GM08714 (cell line): ENCODE data around the gene UGT1A5.
"Not testable (repeated sequence)": the region's sequence is repeated elsewhere in the genome, so short reads cannot be mapped to it uniquely, and the experiment has no call there.

Experiments used
- H3K4me3 ChIP-seq: fragments of 200-500 bp; sonication (Bioruptor generic); 2 replicates; pipeline ENCODE4 v1.5.1; 2014; ENCODE audit warnings: mild to moderate bottlenecking, low read length, inconsistent platforms
- ZNF274 ChIP-seq: IDR thresholded peaks from 2 replicates; pipeline ENCODE4 v1.6.1; 2012; ENCODE audit warnings: mild to moderate bottlenecking, low read depth, low read length

Gene UGT1A5

DNA sequence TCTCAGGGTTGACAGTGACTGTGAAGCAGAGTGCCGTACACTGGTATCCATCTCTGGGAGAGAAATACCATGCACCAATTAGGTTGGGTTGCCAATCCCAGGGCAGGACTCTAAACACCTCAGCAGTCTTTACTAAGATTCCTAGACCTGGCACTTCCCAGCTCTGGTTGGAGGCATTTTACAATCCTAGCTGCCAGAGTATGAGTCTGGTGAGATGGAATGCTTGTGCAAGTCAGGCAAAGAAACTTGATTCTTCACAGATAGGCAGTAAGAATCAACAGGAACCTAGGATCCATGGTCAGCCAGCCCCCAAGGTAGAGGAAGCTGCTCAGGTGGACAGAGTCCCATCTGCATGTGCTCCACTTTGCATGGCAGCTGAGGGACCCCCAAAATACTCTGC, 6.0 kb upstream of the UGT1A5 start:
- no peak overlapping the region for H3K4me3 ChIP-seq
- no peak for TF ChIP-seq ZNF274

DNA sequence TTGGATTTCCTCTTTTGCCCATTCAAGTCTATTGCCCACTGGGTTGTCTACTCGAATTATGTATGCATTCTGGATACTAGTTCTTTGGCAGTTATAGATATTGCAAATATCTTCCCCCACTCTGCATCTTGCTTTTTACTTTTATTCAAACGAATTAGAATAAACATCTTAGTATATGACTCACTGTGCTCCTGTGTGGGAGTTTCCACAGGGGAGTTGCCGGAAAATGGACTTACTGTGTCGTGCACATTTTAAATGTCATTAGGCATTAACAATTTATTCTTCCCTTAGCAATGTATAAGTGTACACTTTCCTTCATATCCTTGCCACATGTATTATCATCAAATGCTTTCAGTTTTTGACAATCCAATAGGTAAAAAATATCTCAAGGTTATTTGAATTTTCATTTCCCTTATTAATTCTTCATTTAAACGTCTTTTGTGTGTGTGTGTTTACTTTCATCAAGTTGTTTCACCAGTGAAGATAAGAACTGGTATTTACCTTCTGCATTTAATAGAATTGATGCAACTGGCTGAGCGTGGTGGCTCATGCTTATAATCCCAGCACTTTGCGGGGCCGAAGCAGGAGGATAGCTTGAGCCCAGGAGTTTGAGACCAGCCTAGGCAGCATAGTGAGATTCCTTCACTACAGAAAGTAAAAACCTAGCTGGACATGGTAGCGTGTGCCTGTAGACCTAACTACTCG, 4.6 kb upstream of the UGT1A5 start:
- no peak overlapping the region for H3K4me3 ChIP-seq

DNA sequence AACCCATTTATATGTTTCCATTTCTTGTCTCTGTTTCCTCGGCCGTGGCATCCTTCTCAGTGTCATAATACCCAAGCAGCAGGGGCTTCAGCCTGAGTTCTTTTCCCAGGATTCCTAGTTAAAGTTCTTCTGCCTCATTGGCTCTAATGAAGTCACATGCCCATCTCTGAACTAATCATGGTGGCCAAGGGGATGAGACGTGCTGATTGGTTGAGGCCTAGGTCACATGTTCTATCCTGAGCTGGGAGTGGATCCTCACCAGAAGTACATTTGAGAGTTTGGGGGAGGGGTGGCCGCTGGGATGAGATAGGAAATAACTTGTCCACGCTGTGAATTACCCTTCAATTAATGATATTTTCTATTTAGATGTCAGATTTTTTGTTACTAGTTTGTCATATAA, 3.8 kb upstream of the UGT1A5 start:
- no peak overlapping the region for H3K4me3 ChIP-seq
- TF ChIP-seq ZNF274 = no peak

More for the DNA sequence above, 4.6 kb upstream of the UGT1A5 start:
- no peak for TF ChIP-seq ZNF274

GRCh38 chr2:233711312-233712008, 1.2 kb upstream of the UGT1A5 start:
- TF ChIP-seq ZNF274 = no peak
- no peak overlapping the region for H3K4me3 ChIP-seq

- no peak for TF ChIP-seq ZNF274
- H3K4me3 ChIP-seq = no peak overlapping the region
These were observed 532 bp downstream of the UGT1A5 start for GRCh38 chr2:233713262-233713615.

DNA sequence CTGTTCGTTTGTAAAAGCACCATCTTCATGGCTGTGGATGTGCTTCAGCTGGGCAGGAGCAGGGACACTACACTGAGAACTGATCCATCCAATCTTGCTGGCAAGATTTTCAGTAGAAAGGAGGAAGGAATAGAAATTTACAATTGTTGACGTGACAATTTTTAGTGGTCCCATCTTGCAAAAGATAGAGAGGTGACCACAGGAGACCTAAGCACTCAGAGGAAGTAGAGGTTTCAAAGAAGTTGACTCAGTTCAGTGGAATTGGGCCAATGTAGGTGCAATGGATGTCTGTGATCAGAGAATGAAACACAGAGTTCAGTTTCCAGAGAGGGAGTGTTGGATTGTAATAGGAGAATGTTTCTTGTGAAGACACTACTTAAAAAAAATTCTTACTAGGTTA, 1.4 kb downstream of the UGT1A5 start:
- H3K4me3 ChIP-seq = no peak overlapping the region
- TF ChIP-seq ZNF274 = no peak

DNA sequence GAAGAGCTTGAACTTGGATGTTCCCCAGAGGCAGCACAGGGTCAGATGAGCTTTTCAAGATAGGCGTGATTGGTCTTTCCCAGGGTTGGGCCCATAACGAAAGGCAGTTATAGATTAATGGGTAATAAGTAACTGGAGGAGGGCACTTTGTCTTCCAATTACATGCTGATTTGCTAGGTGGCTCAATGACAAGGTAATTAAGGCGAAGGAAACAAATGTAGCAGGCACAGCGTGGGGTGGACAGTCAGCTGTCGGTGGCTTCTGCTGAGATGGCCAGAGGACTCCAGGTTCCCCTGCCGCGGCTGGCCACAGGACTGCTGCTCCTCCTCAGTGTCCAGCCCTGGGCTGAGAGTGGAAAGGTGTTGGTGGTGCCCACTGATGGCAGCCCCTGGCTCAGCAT, 5.8 kb downstream of the UGT1A5 start, which contains the start of gene UGT1A4:
TSS of gene UGT1A4 (plus strand) at position 185 of the 400 bp plus-strand sequence. CDS start at position 270, 85 bp downstream.
- TF ChIP-seq ZNF274 = no peak
- H3K4me3 ChIP-seq = no peak within 1 kb of the TSS

DNA sequence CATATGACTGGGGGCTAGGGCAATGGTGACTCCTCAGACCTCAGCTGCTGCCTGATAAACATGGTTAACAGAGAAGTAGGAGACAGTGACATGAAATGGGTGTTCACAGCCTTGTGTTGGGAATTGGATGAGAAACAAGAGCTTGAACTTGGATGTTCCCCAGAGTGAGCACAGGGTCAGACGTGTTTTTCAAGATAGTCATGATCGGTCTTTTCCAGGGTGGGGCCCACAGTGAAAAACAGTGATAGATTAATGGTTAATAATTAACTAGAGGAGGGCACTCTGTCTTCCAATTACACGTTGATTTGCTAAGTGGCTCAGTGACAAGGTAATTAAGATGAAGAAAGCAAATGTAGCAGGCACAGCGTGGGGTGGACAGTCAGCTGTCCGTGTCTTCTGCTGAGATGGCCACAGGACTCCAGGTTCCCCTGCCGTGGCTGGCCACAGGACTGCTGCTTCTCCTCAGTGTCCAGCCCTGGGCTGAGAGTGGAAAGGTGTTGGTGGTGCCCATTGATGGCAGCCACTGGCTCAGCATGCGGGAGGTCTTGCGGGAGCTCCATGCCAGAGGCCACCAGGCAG, 16.1 kb downstream of the UGT1A5 start, which contains the start of gene UGT1A3:
TSS of gene UGT1A3 (plus strand) at position 320 of the 579 bp plus-strand sequence. CDS start at position 405, 85 bp downstream.
- no peak for TF ChIP-seq ZNF274
- H3K4me3 ChIP-seq = no peak within 1 kb of the TSS

DNA sequence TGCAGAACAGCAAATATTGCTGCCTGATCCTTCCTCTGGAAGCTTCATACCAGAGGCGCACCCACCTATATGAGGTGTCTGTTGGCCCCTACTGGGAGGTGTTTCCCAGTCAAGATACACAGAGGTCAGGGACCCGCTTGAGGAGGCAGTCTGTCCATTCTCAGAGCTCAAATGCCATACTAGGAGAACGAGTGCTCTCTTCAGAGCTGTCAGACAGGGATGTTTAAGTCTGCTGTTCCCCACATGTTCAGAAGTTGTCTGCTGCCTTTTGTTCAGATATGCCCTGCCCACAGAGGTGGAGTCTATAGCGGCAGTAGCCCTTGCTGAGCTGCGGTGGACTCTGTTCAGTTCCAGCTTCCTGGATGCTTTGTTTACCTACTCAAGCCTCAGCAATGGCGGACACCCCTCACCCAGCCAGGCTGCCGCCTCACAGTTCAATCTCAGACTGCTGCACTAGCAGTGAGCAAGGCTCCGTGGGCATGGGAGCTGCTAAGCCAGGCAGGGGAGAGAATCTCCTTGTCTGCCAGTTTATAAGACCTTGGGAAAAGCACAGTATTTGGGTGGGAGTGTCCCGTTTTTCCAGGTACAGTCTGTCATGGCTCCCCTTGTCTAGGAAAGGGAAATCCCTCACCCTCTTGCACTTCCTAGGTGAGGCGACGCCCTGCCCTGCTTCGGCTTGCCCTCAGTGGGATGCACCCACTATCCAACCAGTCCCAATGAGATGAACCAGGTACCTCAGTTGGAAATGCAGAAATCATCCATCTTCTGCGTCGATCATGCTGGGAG, 24.4 kb downstream of the UGT1A5 start:
- not testable (repeated sequence) for H3K4me3 ChIP-seq

GRCh38 chr2:233740870-233741269, 28.2 kb downstream of the UGT1A5 start:
- no peak overlapping the region for H3K4me3 ChIP-seq
- no peak for TF ChIP-seq ZNF274

GRCh38 chr2:233743464-233744259, 31.0 kb downstream of the UGT1A5 start:
- TF ChIP-seq ZNF274 = no peak
- H3K4me3 ChIP-seq = no peak overlapping the region

- no peak overlapping the region for H3K4me3 ChIP-seq
- no peak for TF ChIP-seq ZNF274
These were observed 32.5 kb downstream of the UGT1A5 start for GRCh38 chr2:233745073-233745755.

GRCh38 chr2:233745838-233746237, 33.1 kb downstream of the UGT1A5 start:
- H3K4me3 ChIP-seq = not testable (repeated sequence)
